ENCODE results near the gene TEAD3.

TEAD3 gene

DNA sequence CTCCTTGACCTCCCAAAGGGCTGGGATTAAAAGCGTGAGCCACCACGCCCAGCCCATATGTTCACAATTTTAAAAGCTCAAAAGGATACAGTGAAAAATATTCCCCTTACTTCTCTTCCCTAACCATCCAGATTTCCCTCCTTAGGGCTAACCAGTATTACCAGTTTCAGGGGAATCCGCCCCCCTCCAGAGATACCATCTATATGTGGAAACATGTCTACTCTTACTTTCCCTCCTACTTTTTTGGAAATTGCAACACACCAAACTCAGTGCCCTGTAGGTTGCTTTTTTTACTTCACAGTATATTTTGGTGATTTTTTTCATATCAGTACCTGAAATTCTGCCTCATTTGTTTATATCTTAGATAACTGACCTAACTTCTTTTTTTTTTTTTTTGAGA, 35.6 kb downstream of the TEAD3 start:
- Histone ChIP-seq H3K27ac (replicated peaks) (no peak overlapping the region), H3K4me3 (replicated peaks; ENCODE audit: insufficient read depth, low read length) (no peak overlapping the region), H3K27me3 (ENCODE audit: insufficient read depth, poor library complexity, severe bottlenecking) (no peaks in the 10 kb centered on the region)
- TF ChIP-seq, protein P1, sequence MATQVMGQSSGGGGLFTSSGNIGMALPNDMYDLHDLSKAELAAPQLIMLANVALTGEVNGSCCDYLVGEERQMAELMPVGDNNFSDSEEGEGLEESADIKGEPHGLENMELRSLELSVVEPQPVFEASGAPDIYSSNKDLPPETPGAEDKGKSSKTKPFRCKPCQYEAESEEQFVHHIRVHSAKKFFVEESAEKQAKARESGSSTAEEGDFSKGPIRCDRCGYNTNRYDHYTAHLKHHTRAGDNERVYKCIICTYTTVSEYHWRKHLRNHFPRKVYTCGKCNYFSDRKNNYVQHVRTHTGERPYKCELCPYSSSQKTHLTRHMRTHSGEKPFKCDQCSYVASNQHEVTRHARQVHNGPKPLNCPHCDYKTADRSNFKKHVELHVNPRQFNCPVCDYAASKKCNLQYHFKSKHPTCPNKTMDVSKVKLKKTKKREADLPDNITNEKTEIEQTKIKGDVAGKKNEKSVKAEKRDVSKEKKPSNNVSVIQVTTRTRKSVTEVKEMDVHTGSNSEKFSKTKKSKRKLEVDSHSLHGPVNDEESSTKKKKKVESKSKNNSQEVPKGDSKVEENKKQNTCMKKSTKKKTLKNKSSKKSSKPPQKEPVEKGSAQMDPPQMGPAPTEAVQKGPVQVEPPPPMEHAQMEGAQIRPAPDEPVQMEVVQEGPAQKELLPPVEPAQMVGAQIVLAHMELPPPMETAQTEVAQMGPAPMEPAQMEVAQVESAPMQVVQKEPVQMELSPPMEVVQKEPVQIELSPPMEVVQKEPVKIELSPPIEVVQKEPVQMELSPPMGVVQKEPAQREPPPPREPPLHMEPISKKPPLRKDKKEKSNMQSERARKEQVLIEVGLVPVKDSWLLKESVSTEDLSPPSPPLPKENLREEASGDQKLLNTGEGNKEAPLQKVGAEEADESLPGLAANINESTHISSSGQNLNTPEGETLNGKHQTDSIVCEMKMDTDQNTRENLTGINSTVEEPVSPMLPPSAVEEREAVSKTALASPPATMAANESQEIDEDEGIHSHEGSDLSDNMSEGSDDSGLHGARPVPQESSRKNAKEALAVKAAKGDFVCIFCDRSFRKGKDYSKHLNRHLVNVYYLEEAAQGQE (IDR thresholded peaks at IDR 0.05; ENCODE audit: insufficient replicate concordance, low read depth) = no peak
- TF ChIP-seq SPI1 (IDR thresholded peaks at IDR 0.05; ENCODE audit: borderline replicate concordance, low read depth) (no peak), GABPA (IDR thresholded peaks at IDR 0.05; ENCODE audit: low read depth) (no peak), POLR2AphosphoS5 (IDR thresholded peaks at IDR 0.05; ENCODE audit: low read depth) (no peak), CTCF (IDR thresholded peaks at IDR 0.05; ENCODE audit: insufficient read depth, low read length) (no peak)
- DNase-seq (ENCODE audit: low read depth in 1 of 2, low spot score in 1 of 2) = no peak

- H3K27me3 ChIP-seq (ENCODE audit: insufficient read depth, poor library complexity, severe bottlenecking) = no peaks in the 10 kb centered on the region
- H3K4me3 ChIP-seq (replicated peaks; ENCODE audit: insufficient read depth, low read length) = no peak overlapping the region
- H3K27ac ChIP-seq (replicated peaks) = no peak overlapping the region
- no peak for TF ChIP-seq CTCF (IDR thresholded peaks at IDR 0.05; ENCODE audit: insufficient read depth, low read length)
- TF ChIP-seq SPI1 (IDR thresholded peaks at IDR 0.05; ENCODE audit: borderline replicate concordance, low read depth) = no peak
- TF ChIP-seq, protein P1 (IDR thresholded peaks at IDR 0.05; ENCODE audit: insufficient replicate concordance, low read depth) = no peak
- TF ChIP-seq POLR2AphosphoS5 (IDR thresholded peaks at IDR 0.05; ENCODE audit: low read depth) = no peak
- TF ChIP-seq GABPA (IDR thresholded peaks at IDR 0.05; ENCODE audit: low read depth) = no peak
- no peak for DNase-seq (ENCODE audit: low read depth in 1 of 2, low spot score in 1 of 2)
Observed at GRCh38 chr6:35457907-35458306, 39.0 kb downstream of the TEAD3 start.

GRCh38 chr6:35454391-35455110, 42.3 kb downstream of the TEAD3 start:
- H3K27me3 ChIP-seq (ENCODE audit: insufficient read depth, poor library complexity, severe bottlenecking) = no peaks in the 10 kb centered on the region
- peak overlapping the region; percentile 13 for H3K4me3 ChIP-seq (replicated peaks; ENCODE audit: insufficient read depth, low read length)
- DNase-seq (ENCODE audit: low read depth in 1 of 2, low spot score in 1 of 2) = peak in 1 of 2 experiments; percentile 48
- 0 out of 2 replicates have a peak overlapping the region, but pooled peaks have one; percentile 11 for H3K27ac ChIP-seq (replicated peaks)
- TF ChIP-seq, protein P1 (IDR thresholded peaks at IDR 0.05; ENCODE audit: insufficient replicate concordance, low read depth) = no peak

Data from HL-60 (cell line).